ENCODE data around the gene PUS7L. TPM values are rescaled to one million over a fixed set of nuclear protein-coding genes. Genes with fewer than 3 reads are reported as not detected.
A peak's percentile ranks its signal among the peaks of the same experiment; 100 is the strongest.

PUS7L gene
- total RNA-seq, 1 experiment from 2014 or later, result 14.4 TPM

GRCh38 chr12:43805149-43805859 lies 46.7 kb upstream of the PUS7L start:
- no peaks in the 10 kb centered on the region for H3K4me1 ChIP-seq (ENCODE audit: insufficient read depth, low read length)
- no peak overlapping the region for H2BK15ac ChIP-seq (ENCODE audit: low read depth, low read length)
- H3K23ac ChIP-seq (ENCODE audit: insufficient read length, low read depth, low read length), result no peak overlapping the region
- no peak overlapping the region for H3K4ac ChIP-seq (ENCODE audit: low read depth, low read length)
- no peaks in the 10 kb centered on the region for H3K9me3 ChIP-seq (ENCODE audit: control insufficient read depth, low read depth, low read length)
- no peaks in the 10 kb centered on the region for H3K23me2 ChIP-seq (ENCODE audit: insufficient read length, low read depth, low read length, poor library complexity, severe bottlenecking)
- Mint-ChIP-seq H3K9me3 (no peaks in the 10 kb centered on the region; a peak in 1 of 5 replicates), H3K4me1 (peaks cover 8 to 13% of the 10 kb centered on the region in 2 experiments), H3K4me3 (peak overlapping the region; percentile 98 to 100), H3K27ac (peak overlapping the region; percentile 57 to 97 (median 91); a peak in 5 of 7 replicates), H3K27me3 (ENCODE audit: low read depth) (no peaks in the 10 kb centered on the region), H3K36me3 (ENCODE audit: insufficient read depth in 1 of 3, low read depth in 3 of 3) (peaks cover 3 to 26% (median 17%) of the 10 kb centered on the region in 3 experiments)
- H3K9ac ChIP-seq (ENCODE audit: extremely low read depth, insufficient read length, low read length), result peak overlapping the region; percentile 92
- no peak overlapping the region for H4K8ac ChIP-seq (replicated peaks; ENCODE audit: insufficient read length, low read depth, low read length)
- H2BK20ac ChIP-seq (ENCODE audit: low read depth, low read length, poor library complexity, severe bottlenecking), result no peak overlapping the region
- H3K4me2 ChIP-seq (ENCODE audit: insufficient read depth, insufficient read length, low read length), result peak overlapping the region; percentile 66
- no peak overlapping the region for H2AK5ac ChIP-seq (ENCODE audit: insufficient read length, low read length)
- H3K79me1 ChIP-seq (ENCODE audit: insufficient read depth, low read depth, low read length, poor library complexity, severe bottlenecking), result no peaks in the 10 kb centered on the region
- no CpG with 5 or more reads among the region's 20 CpGs for WGBS (ENCODE audit: extremely low coverage, insufficient read length, low lambda C conversion rate)
- H2BK12ac ChIP-seq (ENCODE audit: insufficient read length, low read depth, low read length), result no peak overlapping the region
- H3K27me3 ChIP-seq (ENCODE audit: insufficient read depth, low read length), result no peaks in the 10 kb centered on the region
- peak overlapping the region; percentile 37 for H3K27ac ChIP-seq (ENCODE audit: insufficient read length, low read depth, low read length)
- no peak overlapping the region for H3K56ac ChIP-seq (ENCODE audit: insufficient read length, low read depth, low read length)
- H4K20me1 ChIP-seq (ENCODE audit: control insufficient read depth, insufficient read depth, insufficient read length), result no peaks in the 10 kb centered on the region
- H3T11ph ChIP-seq (ENCODE audit: low read length), result no peak overlapping the region
- no peak overlapping the region for H2BK120ac ChIP-seq (ENCODE audit: low read depth, low read length, poor library complexity, severe bottlenecking)
- H2AFZ ChIP-seq (ENCODE audit: low read length), result no peak overlapping the region
- H3K18ac ChIP-seq (ENCODE audit: insufficient read length, low read depth, low read length), result peak overlapping the region; percentile 92
- no peak for DNase-seq
- no peak overlapping the region for H4K5ac ChIP-seq (ENCODE audit: insufficient read length, low read depth, low read length)
- no peak overlapping the region for H3K14ac ChIP-seq (ENCODE audit: insufficient read depth, low read length)
- H3K79me2 ChIP-seq (ENCODE audit: insufficient read depth, low read length), result no peaks in the 10 kb centered on the region; the same call in 1 of the 2 replicates
- no peak for TF ChIP-seq CTCF (conservative IDR thresholded peaks at IDR 0.05)
- H4K91ac ChIP-seq (ENCODE audit: insufficient read length, low read depth, low read length), result no peak overlapping the region
- no peak overlapping the region for H2BK5ac ChIP-seq (ENCODE audit: insufficient read length, low read length)

All from H9 (cell line).